ENCODE results near the gene GRIA3.
A peak's percentile ranks its signal among the peaks of the same experiment; 100 is the strongest.
"Not testable (repeated sequence)": the region's sequence is repeated elsewhere in the genome, so short reads cannot be mapped to it uniquely, and the experiment has no call there.

Gene GRIA3

DNA sequence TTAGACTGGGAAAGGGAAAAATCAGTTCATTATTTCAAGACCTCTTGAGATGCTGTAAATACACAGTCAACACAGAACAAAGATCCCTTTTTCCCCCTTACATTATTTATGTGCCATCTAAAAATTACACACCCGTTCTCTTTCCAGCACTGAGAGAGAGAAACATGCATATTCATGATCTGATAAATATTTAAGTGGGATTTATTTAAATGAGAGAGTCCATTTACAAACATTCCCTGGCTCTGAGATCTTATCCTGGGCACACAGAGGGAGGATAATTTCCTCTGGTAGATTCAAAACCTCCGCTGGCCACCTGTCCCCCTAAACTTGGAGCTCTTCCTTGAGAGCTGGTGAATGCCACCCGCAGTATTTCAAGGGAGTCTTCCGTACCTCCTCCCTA is 88.6 kb downstream of the GRIA3 start:
- DNase-seq (ENCODE audit: low spot score), result no peak

DNA sequence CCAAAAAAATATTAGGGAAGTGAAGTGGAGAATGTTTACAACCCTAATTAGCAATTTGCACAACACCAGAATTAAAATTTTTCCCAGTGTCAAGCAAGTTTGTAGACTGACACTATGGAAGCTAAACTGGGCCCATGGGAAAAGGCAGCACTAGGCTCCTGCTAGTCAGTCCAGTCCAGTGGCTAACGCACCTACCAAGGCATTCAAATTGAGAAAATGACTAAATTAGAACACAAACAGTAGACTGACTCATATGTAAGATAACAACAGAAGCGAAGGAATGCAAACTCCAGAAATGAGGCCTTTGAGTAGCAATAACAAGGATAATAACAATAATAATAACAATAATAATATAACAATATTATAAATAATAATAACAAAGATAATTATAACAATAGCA is 90.7 kb downstream of the GRIA3 start:
- DNase-seq (ENCODE audit: low spot score), result no peak

GRCh38 chrX:123277347-123277746 is 93.3 kb downstream of the GRIA3 start:
- no peak for DNase-seq (ENCODE audit: low spot score)

DNA sequence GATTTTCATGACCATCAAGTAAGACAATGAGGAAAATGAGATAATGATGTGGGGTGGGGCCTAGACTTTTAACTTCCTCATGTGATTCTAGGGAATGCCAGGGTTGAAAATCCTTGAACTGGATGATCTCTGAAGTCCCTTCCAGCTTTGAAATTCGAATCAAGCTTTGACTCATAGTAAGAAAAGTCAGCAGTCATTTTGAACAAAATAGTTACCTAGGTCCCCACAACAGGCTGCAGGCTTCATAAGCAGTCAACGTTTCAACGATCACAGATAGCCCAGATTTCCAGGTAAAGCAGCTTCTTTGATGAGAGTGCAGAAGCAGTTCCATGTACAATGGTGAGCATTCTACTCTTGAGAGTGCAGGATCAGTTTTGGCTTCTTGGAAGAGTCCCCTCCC is 93.7 kb downstream of the GRIA3 start:
- no peak for DNase-seq (ENCODE audit: low spot score)

DNA sequence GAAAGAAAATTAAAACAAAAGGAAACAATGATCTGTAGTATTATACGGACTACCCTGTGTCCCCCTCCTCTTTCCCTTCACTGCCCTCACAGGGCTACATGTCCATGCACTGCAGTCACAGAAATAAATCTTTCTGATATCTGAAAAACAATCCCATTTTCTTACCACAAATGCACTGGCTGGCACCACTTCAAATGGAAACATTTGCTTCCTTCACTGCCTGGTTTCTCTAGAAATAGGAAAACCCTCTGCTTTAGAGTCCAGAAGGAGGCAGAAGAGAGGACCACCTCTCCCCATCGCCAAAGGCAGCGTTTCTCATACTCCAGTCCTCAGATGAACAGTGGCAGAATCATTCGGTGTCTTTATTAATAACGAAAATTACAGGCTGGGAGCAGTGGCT is 98.2 kb downstream of the GRIA3 start:
- no peak for DNase-seq (ENCODE audit: low spot score)

DNA sequence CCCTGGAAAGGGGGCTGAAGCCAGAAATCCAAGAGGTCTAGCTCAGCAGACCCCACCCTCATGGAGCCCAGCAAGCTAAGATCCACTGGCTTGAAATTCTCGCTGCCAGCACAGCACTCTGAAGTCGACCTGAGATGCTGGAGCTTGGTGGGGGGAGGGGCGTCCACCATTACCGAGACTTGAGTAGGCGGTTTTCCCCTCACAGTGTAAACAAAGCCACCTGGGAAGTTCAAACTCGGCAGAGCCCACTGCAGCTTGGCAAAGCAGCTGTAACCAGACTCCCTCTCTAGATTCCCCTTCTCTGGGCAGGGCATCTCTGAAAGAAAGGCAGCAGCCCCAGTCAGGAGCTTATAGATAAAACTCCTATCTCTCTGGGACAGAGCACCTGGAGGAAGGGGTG is 99.3 kb downstream of the GRIA3 start:
- not testable (repeated sequence) for DNase-seq (ENCODE audit: low spot score)

DNA sequence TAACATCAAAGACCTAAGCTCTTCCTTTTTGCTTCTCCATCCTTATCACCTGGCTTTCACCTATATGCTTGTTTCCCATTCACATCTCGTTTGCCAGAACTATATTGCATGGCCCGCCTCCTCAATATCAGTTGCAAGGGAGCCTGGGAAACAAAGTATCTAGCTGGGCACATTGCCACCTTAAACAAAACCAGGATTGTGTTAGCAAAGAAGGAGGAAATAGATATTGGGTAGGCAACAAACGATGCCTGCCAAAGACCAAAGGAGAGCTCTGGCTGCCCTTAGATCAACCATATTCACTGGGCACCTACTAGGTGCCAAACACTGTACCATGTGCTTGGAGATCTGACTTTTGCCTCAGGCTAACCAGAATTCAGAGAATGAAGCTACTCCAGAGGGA is 107.5 kb downstream of the GRIA3 start:
- no peak for DNase-seq (ENCODE audit: low spot score)

DNA sequence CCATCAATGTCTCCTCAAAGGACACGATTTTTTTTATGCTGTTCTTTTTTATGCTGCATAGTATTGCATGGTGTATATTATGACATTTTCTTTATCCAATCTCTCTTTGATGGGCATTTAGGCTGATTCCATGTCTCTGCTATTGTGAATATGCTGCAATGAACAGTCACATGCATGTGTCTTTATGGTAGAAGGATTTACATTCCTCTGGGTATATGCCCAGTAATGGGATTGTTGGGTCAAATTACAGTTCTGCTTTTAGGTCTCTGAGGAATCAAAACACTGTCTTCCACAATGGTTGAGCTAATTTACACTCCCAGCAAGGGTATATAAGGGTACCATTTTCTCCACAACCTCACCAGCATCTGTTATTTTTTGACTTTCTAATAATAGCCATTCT is 113.9 kb downstream of the GRIA3 start:
- DNase-seq (ENCODE audit: low spot score), result no peak

DNA sequence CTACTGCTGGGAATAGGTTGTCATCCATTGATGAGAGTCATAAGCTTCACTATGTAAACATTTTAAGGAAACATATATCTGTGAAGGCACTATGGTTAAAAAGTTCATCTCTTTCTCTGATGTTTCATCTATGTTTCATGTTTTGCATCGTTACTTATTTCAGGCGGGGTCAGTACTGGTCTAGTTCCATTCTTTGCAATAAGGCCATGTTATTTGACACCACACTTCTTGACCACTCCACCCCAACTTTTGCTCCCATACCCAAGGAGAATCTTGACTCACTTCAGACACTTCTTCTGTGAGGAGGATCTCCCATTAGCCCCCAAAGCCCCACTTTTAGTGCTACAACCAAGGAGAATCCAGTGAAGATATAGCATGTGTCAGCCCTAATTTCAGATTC is 119.4 kb downstream of the GRIA3 start:
- no peak for DNase-seq (ENCODE audit: low spot score)

DNA sequence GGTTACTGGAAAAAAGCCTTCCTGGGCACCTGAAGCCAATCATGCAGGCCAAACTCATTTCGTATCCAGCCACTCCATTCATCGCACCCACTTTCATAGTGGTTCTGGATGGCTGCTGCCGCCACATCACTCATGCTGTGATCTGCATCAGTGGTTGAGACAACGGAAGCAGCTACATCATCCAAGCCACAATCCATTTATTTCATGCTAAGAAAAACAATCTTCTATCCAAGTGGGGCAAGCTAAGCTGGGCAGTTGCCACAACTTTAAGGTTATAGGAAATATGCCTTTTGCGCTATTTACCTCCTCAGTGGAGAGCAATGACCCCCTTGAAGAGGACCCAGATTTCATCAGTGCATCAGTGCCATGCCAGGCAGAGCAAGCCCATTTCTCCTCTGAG is 124.6 kb downstream of the GRIA3 start:
- no peak for DNase-seq (ENCODE audit: low spot score)

GRCh38 chrX:123310112-123310511 is 126.0 kb downstream of the GRIA3 start:
- no peak for DNase-seq (ENCODE audit: low spot score)

GRCh38 chrX:123311486-123311885 is 127.4 kb downstream of the GRIA3 start:
- no peak for DNase-seq (ENCODE audit: low spot score)

DNA sequence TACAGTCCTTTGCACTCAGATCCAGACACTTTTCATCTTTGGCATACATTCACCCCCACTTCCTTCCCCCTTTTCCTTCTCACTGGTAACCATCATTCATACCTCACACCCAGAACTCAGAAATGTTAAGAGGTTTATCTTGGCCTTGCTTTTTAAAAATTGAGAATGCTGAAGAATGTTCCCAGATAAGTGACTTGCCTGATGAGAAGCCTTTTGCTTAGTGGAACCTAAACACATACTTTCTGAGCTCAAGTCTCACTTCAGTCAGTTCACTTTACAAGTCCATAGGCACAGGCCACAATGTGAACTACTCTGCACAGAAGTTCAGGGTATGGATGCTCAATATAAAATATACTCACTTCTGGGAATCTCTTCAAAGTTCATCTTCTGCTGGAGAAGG is 129.4 kb downstream of the GRIA3 start:
- no peak for DNase-seq (ENCODE audit: low spot score)

GRCh38 chrX:123320622-123321021 is 136.5 kb downstream of the GRIA3 start:
- DNase-seq (ENCODE audit: low spot score), result no peak

DNA sequence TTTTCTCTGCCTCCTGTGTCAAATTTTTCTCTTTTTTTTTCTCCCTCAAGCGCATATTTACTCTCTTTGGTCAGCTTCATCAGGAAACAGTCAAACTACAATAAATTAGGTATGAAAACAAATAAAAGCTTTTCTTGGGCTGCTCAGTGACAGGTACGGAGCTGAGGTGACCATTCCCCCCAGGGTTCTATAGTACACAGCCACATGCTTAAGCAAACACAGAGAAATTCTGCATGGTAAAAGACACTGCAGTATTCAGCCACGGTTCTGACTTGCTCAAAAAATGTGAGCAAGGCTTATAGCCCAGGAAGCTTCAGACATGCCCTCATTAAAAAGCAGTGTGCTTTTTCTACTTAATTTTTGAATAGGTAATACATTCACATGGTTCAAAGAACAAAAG is 138.5 kb downstream of the GRIA3 start:
- no peak for DNase-seq (ENCODE audit: low spot score)

DNA sequence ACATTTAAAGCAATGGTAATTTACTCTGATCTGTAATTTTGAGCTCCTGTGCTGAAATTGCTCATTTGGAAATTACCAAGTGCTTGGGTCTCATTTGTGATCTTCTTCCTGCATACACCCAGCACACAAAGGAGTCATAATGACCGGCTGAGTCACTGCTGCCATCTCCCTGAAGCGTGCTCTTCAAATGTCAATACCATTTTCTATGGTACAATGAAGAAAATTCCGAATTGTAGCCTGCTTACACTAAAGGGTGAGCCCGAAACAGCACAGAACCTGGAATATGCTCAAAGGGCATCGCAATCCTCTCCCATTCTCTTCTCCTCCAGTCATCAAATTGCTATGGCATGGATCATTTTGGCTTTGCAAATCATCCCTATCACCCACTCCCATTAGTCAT is 140.5 kb downstream of the GRIA3 start:
- DNase-seq (ENCODE audit: low spot score), result no peak

DNA sequence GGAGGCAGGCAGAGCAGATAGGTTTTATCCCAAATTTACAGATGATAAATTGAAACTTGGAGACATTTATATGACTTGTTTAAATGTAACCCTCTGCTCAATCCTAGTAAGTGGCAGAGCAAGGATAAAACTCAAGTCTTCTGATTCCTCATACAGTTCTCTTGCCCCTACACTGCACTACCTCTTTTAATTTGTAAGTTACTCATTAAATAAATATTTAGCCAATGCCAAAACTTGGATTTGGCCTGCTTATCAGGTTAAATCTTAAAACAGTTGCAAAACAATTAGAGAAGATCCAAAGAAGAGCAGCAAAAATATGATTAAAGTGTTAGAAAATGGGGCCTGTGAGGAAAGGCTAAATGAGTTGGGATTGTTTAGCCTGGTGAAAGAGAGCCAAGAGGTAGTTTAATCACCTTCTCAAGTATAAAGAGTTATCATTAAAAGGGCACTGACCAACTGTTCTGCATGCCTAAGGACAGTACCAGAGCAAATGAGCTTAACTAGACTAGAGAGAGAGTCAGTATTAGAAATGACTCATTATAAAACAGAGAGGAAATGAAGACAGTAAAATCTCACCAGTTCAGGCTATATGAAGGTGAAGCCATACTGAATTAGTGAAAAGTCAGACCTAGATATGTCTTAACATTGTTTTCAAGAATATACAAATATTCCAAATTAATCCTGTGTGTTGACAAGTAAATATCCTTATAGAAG is 146.3 kb downstream of the GRIA3 start:
- DNase-seq (ENCODE audit: low spot score), result no peak

GRCh38 chrX:123331349-123331748 is 147.3 kb downstream of the GRIA3 start:
- DNase-seq (ENCODE audit: low spot score), result no peak

- no peak for DNase-seq (ENCODE audit: low spot score)
Observed at GRCh38 chrX:123331859-123332258, 147.8 kb downstream of the GRIA3 start.

DNA sequence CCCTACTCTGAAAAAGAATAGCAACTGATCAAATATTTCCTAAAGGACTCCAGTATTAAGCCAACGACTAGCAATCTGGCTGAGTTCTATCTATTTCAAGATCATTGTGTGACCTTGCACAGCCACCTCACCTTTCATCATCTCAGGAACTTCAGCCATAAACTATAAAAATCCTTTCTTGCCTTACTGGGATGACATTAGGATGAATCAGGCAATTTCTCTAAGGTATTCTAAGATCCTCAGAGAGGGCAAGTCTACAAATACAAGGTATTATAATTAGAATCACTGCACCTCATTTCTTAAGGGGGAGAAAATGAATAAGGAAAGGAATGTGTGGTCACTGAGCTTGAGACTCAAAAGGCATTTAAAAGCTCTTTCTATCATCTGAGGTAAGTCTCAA is 152.6 kb downstream of the GRIA3 start:
- DNase-seq (ENCODE audit: low spot score), result no peak

- DNase-seq (ENCODE audit: low spot score), result no peak
Observed at GRCh38 chrX:123337886-123338639, 154.0 kb downstream of the GRIA3 start.

DNA sequence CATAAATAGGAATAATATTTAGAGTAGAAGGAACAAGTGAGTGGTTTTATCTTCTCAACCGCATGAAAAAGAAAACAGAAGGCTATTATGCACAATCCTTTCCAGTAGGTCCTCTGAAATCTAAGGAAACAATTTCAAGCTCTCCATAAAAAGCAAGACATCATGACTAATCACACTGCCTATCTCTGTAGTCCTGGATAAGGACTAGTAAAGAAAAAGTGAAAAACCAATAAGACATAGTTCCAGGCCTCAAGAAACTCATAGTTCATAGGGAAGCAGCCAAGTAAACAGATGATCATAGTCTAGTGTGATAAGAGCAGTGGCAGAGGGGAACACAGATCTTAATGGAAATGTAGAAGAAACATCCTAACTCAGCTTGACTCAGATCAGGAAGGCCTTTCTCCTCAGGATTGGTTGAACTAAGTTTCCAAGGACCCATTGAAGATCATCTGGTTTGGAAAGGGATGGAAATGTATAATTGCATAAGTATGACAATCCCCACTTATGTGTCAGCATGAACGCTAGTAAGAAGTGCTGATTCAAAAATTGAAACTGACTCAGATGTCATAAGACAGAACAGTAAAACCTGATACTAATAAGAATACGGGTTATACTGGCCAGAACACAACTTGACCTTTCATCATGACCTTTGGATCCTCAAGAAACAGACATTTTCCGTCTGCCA is 155.3 kb downstream of the GRIA3 start:
- DNase-seq (ENCODE audit: low spot score), result peak; percentile 60

- peak; percentile 40 for DNase-seq (ENCODE audit: low spot score)
Observed at GRCh38 chrX:123340696-123341095, 156.6 kb downstream of the GRIA3 start.
